GM10847 (cell line): ENCODE measurements around the gene ARL14.

Experiments used
- POLR2A ChIP-seq: IDR thresholded peaks from 2 replicates; pipeline ENCODE4 v1.6.1; 2011; ENCODE audit not compliant: insufficient read length; ENCODE audit errors: extremely low read depth

The ARL14 gene

GRCh38 chr3:160695003-160695402 is 18.0 kb downstream of the ARL14 start:
- TF ChIP-seq POLR2A: no peak

DNA sequence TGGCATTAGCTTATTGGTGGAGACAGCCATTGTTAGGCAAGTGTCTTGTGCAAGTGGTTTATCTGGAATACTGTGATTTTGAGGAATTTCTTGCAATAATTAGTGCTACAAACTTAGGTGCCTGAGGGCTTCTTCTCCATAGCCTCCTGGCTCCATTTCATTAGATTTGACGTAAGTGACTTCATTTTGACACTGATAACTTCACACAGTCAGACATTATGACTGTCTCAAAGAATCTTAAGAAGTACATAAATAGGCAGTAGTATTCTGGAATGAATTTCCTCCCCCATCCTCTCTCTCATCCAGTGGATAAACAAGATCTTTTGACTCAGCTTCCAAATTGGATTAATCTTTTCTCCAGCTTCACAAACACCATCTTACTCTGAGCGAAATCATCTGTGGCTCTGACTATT is 19.0 kb downstream of the ARL14 start:
- TF ChIP-seq POLR2A: no peak

- TF ChIP-seq POLR2A: no peak
Measured at GRCh38 chr3:160697637-160698380, 20.8 kb downstream of the ARL14 start.

- TF ChIP-seq POLR2A: no peak
Measured at GRCh38 chr3:160698599-160699195, 21.7 kb downstream of the ARL14 start.

- no peak for TF ChIP-seq POLR2A
Measured at GRCh38 chr3:160701490-160701889, 24.5 kb downstream of the ARL14 start.

GRCh38 chr3:160702290-160702689 is 25.3 kb downstream of the ARL14 start:
- TF ChIP-seq POLR2A: no peak

- no peak for TF ChIP-seq POLR2A
Measured at GRCh38 chr3:160703974-160704373, 27.0 kb downstream of the ARL14 start.

- TF ChIP-seq POLR2A: no peak
Measured at GRCh38 chr3:160707187-160707794, 30.3 kb downstream of the ARL14 start.

GRCh38 chr3:160709477-160710182 is 32.7 kb downstream of the ARL14 start:
- no peak for TF ChIP-seq POLR2A

DNA sequence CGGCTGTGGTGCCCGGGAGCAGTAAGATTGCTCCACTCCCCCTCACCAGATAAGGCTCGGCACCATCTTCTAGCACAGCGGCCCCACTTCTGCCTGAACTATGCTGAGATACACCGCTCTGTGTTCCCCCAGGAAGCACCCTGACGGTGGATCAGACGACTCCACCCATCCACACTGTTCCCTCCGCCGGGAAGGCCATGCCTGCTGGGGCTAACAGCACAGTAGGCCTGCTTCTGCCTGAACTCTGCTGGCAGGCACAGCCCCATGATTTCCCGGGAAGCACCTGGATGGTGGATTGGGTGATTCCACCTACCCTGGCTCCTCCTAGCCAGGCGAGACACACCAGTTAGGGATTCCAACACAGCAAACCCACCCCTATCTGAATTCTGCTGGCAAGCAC is 42.8 kb downstream of the ARL14 start:
- TF ChIP-seq POLR2A: no peak

GRCh38 chr3:160720123-160720746 is 43.3 kb downstream of the ARL14 start:
- no peak for TF ChIP-seq POLR2A

DNA sequence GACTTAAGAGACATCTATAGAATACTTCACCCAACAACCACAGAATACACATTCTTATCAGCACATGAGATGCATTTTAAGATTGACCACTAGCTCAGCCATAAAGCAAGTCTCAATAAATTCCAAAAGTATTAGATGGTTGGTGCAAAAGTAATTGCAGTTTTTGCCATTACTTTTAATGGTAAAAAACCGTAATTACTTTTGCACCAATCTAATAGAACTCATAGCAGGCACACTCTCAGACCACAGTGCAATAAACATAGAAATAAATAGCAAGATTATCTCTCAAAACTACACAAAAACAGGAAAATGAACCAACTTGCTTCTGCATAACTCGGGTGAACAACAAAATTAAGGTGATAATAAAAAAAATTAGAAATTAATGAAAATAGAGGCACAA is 45.4 kb downstream of the ARL14 start:
- TF ChIP-seq POLR2A: no peak

GRCh38 chr3:160725338-160725737 is 48.4 kb downstream of the ARL14 start:
- no peak for TF ChIP-seq POLR2A
